ENCODE results near the gene HMBS.

GRCh38 chr11:119093942-119094815 lies 9.5 kb downstream of the HMBS start:
- TF ChIP-seq CTCF (IDR thresholded peaks at IDR 0.05): no peak
- TF ChIP-seq POLR2A (IDR thresholded peaks at IDR 0.05): peak in 1 of 2 donors; percentile 15
- no peak for TF ChIP-seq EP300 (IDR thresholded peaks at IDR 0.05)
